ENCODE data around the gene HUS1B. TPM values are rescaled to one million over a fixed set of nuclear protein-coding genes. Genes with fewer than 3 reads are reported as not detected.
"Not testable (repeated sequence)": the region's sequence is repeated elsewhere in the genome, so short reads cannot be mapped to it uniquely, and the experiment has no call there.

HUS1B gene
- not detected for total RNA-seq
- long read RNA-seq, result 0 reads

GRCh38 chr6:656460-657252, at the start of gene HUS1B:
HUS1B (minus strand) TSS chr6:657100; CDS start chr6:656944, 156 bp downstream.
- no peak for DNase-seq
- ATAC-seq (ENCODE audit: poor library complexity), result no peak
- intact Hi-C loops (cut with DNase I), result no loop called here

GRCh38 chr6:706146-706545, 49.2 kb upstream of the HUS1B start:
- DNase-seq (no peak), ATAC-seq (ENCODE audit: poor library complexity) (no peak)
- intact Hi-C loops (cut with DNase I), result no loop called here

GRCh38 chr6:705047-705446, 48.1 kb upstream of the HUS1B start:
- intact Hi-C loops (cut with DNase I), result no loop called here
- no peak for ATAC-seq (ENCODE audit: poor library complexity)
- no peak for DNase-seq

- intact Hi-C loops (cut with DNase I), result no loop called here
- DNase-seq, result no peak
- ATAC-seq (ENCODE audit: poor library complexity), result no peak
Measured at GRCh38 chr6:704046-704445, 47.1 kb upstream of the HUS1B start.

GRCh38 chr6:703552-703951, 46.7 kb upstream of the HUS1B start:
- no peak for ATAC-seq (ENCODE audit: poor library complexity)
- intact Hi-C loops (cut with DNase I), result no loop called here

GRCh38 chr6:701700-702479, 45.0 kb upstream of the HUS1B start:
- intact Hi-C loops (cut with DNase I), result no loop called here
- ATAC-seq (ENCODE audit: poor library complexity) (no peak), DNase-seq (no peak)

More at GRCh38 chr6:703552-703951, 46.7 kb upstream of the HUS1B start:
- DNase-seq, result no peak

- intact Hi-C loops (cut with DNase I), result no loop called here
- no peak for DNase-seq
- no peak for ATAC-seq (ENCODE audit: poor library complexity)
Measured at GRCh38 chr6:701215-701614, 44.3 kb upstream of the HUS1B start.

GRCh38 chr6:700490-700889, 43.6 kb upstream of the HUS1B start:
- ATAC-seq (ENCODE audit: poor library complexity) (no peak), DNase-seq (no peak)
- intact Hi-C loops (cut with DNase I), result no loop called here

GRCh38 chr6:699319-699718, 42.4 kb upstream of the HUS1B start:
- intact Hi-C loops (cut with DNase I), result no loop called here
- ATAC-seq (ENCODE audit: poor library complexity), result no peak
- DNase-seq, result no peak

GRCh38 chr6:694431-695126, 37.7 kb upstream of the HUS1B start:
- DNase-seq; intact Hi-C loops (cut with DNase I); ATAC-seq (ENCODE audit: poor library complexity): not testable (repeated sequence)

GRCh38 chr6:693723-694009, 36.8 kb upstream of the HUS1B start:
- DNase-seq, result no peak
- no peak for ATAC-seq (ENCODE audit: poor library complexity)
- intact Hi-C loops (cut with DNase I), result no loop called here

GRCh38 chr6:692858-693722, 36.2 kb upstream of the HUS1B start, which contains the start of gene EXOC2:
EXOC2 (minus strand) TSS chr6:693139; CDS start chr6:637818, 55,321 bp downstream.
- intact Hi-C loops (cut with DNase I), result no loop called here
- DNase-seq (peak; percentile 92), ATAC-seq (ENCODE audit: poor library complexity) (peak; percentile 99)

- peak; percentile 60 for DNase-seq
- intact Hi-C loops (cut with DNase I), result no loop called here
- ATAC-seq (ENCODE audit: poor library complexity), result peak; percentile 92
Measured at GRCh38 chr6:692356-692851, 35.5 kb upstream of the HUS1B start.

GRCh38 chr6:689223-689622, 32.3 kb upstream of the HUS1B start:
- intact Hi-C loops (cut with DNase I), result no loop called here
- no peak for ATAC-seq (ENCODE audit: poor library complexity)
- no peak for DNase-seq

GRCh38 chr6:686497-686896, 29.6 kb upstream of the HUS1B start:
- intact Hi-C loops (cut with DNase I), result no loop called here
- no peak for ATAC-seq (ENCODE audit: poor library complexity)
- DNase-seq, result no peak

- intact Hi-C loops (cut with DNase I), result no loop called here
- DNase-seq (no peak), ATAC-seq (ENCODE audit: poor library complexity) (no peak)
Measured at GRCh38 chr6:684831-685636, 28.1 kb upstream of the HUS1B start.

GRCh38 chr6:683742-684440, 27.0 kb upstream of the HUS1B start:
- DNase-seq, result no peak
- intact Hi-C loops (cut with DNase I), result no loop called here
- peak; percentile 57 for ATAC-seq (ENCODE audit: poor library complexity)

All from Right ventricle myocardium superior (tissue), 1 donor.